DMS53 (cell line): ENCODE results near the gene PPP1R15A.
"Not testable (repeated sequence)": the region's sequence is repeated elsewhere in the genome, so short reads cannot be mapped to it uniquely, and the experiment has no call there.

ENCODE experiments used
- DNase-seq: peaks from one replicate; lab custom pipeline; 2025; lab: John Stamatoyannopoulos, UW

The PPP1R15A gene

GRCh38 chr19:48915757-48916156 lies 43.5 kb downstream of the PPP1R15A start:
- peak; percentile 96 for DNase-seq

DNA sequence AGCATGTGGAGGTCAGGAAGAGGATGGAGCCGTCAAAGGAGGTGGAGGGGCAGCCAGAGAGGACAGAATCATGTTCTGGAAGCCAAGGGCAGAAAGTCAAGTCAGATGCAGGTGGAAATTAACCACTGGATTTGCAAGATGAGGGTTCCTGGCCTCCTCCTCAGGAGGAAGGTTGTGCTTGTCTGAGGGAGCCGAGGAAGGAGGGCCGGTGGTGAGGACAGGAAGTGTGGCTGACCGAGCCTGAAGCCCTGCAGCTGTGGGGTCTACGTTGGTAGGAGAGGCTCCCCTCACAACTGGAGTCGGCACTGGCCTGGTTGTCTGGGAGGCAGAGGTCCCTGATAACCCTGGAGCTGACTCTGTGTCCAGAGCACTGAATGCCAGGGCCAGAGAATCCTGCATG lies 45.9 kb downstream of the PPP1R15A start:
- DNase-seq = no peak

DNA sequence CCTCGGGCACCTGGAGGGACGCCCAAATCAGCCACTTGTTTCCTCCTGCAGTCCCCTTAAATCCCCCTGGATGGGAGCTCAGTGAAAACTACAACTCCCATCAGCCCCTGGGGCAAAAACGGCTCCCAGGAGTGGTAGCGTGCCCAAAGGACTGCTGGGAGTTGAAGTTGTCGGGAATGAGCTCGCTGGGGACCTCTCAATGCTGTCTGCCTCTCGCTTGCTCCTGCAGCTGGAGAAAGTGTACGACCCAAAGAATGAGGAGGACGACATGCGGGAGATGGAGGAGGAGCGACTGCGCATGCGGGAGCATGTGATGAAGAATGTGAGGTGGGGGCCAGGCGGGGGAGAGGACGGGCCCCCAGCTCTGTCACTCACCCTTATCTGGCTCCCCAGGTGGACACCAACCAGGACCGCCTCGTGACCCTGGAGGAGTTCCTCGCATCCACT lies 46.6 kb downstream of the PPP1R15A start:
- DNase-seq = peak; percentile 54

GRCh38 chr19:48919271-48919670 lies 47.0 kb downstream of the PPP1R15A start:
- DNase-seq = not testable (repeated sequence)

DNA sequence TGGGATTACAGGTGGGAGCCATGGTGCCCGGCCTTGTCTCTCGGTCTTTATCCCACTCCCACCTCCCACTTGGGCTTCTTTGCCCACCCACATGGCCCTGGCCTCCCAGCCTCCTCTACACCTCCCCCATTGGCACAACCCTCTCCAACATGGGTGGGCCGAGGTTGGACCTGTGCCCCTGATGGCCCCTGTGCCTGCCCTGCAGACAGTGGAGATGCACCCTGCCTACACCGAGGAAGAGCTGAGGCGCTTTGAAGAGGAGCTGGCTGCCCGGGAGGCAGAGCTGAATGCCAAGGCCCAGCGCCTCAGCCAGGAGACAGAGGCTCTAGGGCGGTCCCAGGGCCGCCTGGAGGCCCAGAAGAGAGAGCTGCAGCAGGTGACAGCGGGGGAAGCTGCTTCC lies 48.7 kb downstream of the PPP1R15A start:
- DNase-seq = no peak

- no peak for DNase-seq
These were observed 49.7 kb downstream of the PPP1R15A start for GRCh38 chr19:48921721-48922500.

DNA sequence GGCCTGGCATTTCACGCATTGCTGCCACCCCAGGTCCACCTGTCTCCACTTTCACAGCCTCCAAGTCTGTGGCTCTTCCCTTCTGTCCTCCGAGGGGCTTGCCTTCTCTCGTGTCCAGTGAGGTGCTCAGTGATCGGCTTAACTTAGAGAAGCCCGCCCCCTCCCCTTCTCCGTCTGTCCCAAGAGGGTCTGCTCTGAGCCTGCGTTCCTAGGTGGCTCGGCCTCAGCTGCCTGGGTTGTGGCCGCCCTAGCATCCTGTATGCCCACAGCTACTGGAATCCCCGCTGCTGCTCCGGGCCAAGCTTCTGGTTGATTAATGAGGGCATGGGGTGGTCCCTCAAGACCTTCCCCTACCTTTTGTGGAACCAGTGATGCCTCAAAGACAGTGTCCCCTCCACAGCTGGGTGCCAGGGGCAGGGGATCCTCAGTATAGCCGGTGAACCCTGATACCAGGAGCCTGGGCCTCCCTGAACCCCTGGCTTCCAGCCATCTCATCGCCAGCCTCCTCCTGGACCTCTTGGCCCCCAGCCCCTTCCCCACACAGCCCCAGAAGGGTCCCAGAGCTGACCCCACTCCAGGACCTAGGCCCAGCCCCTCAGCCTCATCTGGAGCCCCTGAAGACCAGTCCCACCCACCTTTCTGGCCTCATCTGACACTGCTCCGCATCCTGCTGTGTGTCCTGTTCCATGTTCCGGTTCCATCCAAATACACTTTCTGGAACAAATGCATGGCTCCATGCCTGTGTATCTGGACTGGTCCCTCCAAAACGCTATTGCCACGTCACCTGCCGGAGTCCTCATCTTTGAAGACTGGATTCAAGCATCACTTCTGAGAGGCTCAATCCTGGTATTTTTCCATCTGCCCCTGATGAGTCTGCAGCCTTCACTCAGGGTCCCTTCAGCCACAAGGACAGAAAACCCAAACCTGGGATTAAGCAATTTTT lies 50.6 kb downstream of the PPP1R15A start:
- no peak for DNase-seq

DNA sequence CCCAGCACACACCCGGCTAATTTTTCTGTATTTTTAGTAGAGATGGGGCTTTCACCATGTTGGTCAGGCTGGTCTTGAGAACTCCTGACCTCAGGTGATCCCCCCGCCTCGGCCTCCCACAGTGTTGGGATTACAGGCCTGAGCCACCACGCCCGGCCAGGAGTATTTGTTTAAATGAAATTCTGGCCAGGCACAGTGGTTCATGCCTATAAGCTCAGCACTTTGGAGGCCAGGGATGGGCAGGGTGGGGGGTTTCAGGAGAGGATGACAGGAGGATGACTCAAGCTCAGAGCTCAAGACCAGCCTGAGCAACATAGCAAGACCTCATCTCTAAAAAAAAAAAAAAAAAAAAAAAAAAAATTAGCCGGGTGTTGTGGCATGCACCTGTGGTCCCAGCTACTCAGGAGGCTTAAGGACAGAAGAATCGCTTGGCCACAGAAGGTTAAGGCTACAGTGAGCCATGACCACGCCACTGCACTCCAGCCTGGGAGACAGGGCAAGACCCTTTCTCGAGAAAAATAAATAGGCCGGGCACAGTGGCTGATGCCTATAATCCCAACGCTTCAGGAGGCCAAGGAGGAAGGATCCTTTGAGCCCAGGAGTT lies 53.1 kb downstream of the PPP1R15A start:
- DNase-seq = peak; percentile 27
